Coronary artery (tissue), 2 donors: ENCODE results near the gene ENTHD1.
"Not testable (repeated sequence)": the region's sequence is repeated elsewhere in the genome, so short reads cannot be mapped to it uniquely, and the experiment has no call there.

Experiments used
- DNase-seq: peaks from one replicate; pipeline ENCODE4 v3.0.0-alpha.2; 2017; ENCODE audit warnings: low spot score
- H3K27ac ChIP-seq, 2 donors: fragments of 200-600 bp; sonication (generic); one replicate each; pipeline ENCODE4 v1.5.1; 2016 to 2019
- H3K4me3 ChIP-seq: fragments of 200-600 bp; sonication (generic); 2 replicates; pipeline ENCODE4 v1.5.1; 2016; ENCODE audit warnings: mild to moderate bottlenecking, moderate library complexity
- CTCF ChIP-seq: fragments of 200-600 bp; sonication (generic); IDR thresholded peaks from one replicate; pipeline ENCODE4 v1.5.1; 2019; ENCODE audit warnings: antibody characterized with exemption

Gene ENTHD1

GRCh38 chr22:39900306-39901227 lies 7.0 kb upstream of the ENTHD1 start, which contains the start of gene GRAP2:
Gene GRAP2 (plus strand): TSS chr22:39901084. CDS start chr22:39947107, 46,023 bp downstream.
- Histone ChIP-seq H3K4me3 (no peak within 1 kb of the TSS), H3K27ac (no peak within 1 kb of the TSS)
- DNase-seq, result no peak
- no peak for TF ChIP-seq CTCF

- H3K4me3 ChIP-seq, result no peak overlapping the region
- DNase-seq, result no peak
- TF ChIP-seq CTCF, result no peak
- H3K27ac ChIP-seq, result peak overlapping the region in 1 of 2 donors; percentile 1
Measured at GRCh38 chr22:39898997-39899396, 5.4 kb upstream of the ENTHD1 start.

GRCh38 chr22:39897841-39898240 lies 4.3 kb upstream of the ENTHD1 start:
- no peak for TF ChIP-seq CTCF
- no peak for DNase-seq
- no peak overlapping the region for H3K4me3 ChIP-seq
- H3K27ac ChIP-seq, result no peak overlapping the region

GRCh38 chr22:39896313-39896996 lies 2.9 kb upstream of the ENTHD1 start:
- no peak overlapping the region for H3K4me3 ChIP-seq
- no peak for TF ChIP-seq CTCF
- no peak overlapping the region for H3K27ac ChIP-seq
- DNase-seq, result no peak

- no peak for DNase-seq
- no peak overlapping the region for H3K4me3 ChIP-seq
- H3K27ac ChIP-seq, result no peak overlapping the region
- no peak for TF ChIP-seq CTCF
Measured at GRCh38 chr22:39895682-39896081, 2.1 kb upstream of the ENTHD1 start.

- DNase-seq, result no peak
- no peak for TF ChIP-seq CTCF
Measured at GRCh38 chr22:39894554-39895092, 1.1 kb upstream of the ENTHD1 start.

GRCh38 chr22:39889924-39890323 lies 3.6 kb downstream of the ENTHD1 start:
- not testable (repeated sequence) for DNase-seq, H3K4me3 ChIP-seq, H3K27ac ChIP-seq

More at GRCh38 chr22:39894554-39895092, 1.1 kb upstream of the ENTHD1 start:
- Histone ChIP-seq H3K27ac (no peak overlapping the region), H3K4me3 (no peak overlapping the region)
